AG04450 (cell line): ENCODE results near the gene ENTPD8. TPM values are rescaled to one million over a fixed set of nuclear protein-coding genes. Genes with fewer than 3 reads are reported as not detected.

Source experiments
- CTCF ChIA-PET: fragments of 300-600, 350-600 bp; formaldehyde crosslinking; extraction: SDS; loops from one replicate; lab custom pipeline; 2022; ENCODE audit warnings: antibody characterized with exemption, inconsistent platforms; lab: Charles Lee
- POLR2A ChIA-PET: fragments of 350-600 bp; formaldehyde crosslinking; extraction: SDS; loops from one replicate; lab custom pipeline; 2021; ENCODE audit warnings: antibody characterized with exemption, inconsistent platforms; lab: Yijun Ruan, JAX
- DNase-seq: peaks from one replicate; pipeline ENCODE4 v3.0.0-alpha.2; 2011; ENCODE audit warnings: low read depth, low spot score
- H3K27ac ChIP-seq: one replicate; pipeline ENCODE4 v1.5.1; 2012; ENCODE audit warnings: low read depth, low read length, control low read depth
- H3K27me3 ChIP-seq: one replicate; pipeline ENCODE4 v1.6.0; 2012; ENCODE audit warnings: low read length; ENCODE audit not compliant: control insufficient read depth, insufficient read depth
- H3K4me3 ChIP-seq: 2 replicates; pipeline ENCODE4 v1.5.1; 2011; ENCODE audit warnings: mild to moderate bottlenecking, low read depth, low read length, control low read depth
- H3K9me3 ChIP-seq: 2 replicates; pipeline ENCODE4 v1.5.1; 2012; ENCODE audit warnings: low read length; ENCODE audit not compliant: control insufficient read depth, insufficient read depth
- CTCF ChIP-seq: IDR thresholded peaks from 2 replicates; pipeline ENCODE4 v1.5.1; 2011; ENCODE audit warnings: low read depth, low read length, control low read depth, inconsistent platforms
- polyA plus RNA-seq: library from polyadenylated mRNA; depleted of rRNA; stranded (reverse); fragments of >200 nt; gene quantifications from 2 replicates; pipeline ENCODE4 v1.2.3, GENCODE V29; 2011

Gene ENTPD8
- polyA plus RNA-seq, 1 experiment: not detected

- no peak for DNase-seq
- no peak for TF ChIP-seq CTCF
- Histone ChIP-seq H3K27me3 (peaks cover 2% of the 10 kb centered on the region), H3K4me3 (no peak overlapping the region), H3K9me3 (no peaks in the 10 kb centered on the region; the same call in 1 of the 2 replicates), H3K27ac (no peak overlapping the region)
- POLR2A ChIA-PET: no interaction called here
- CTCF ChIA-PET: interaction anchor here (1.8 kb wide), 1 partner anchor 9 kb away, joined by 8 read pairs; no protein-coding TSS in a partner anchor
Measured at GRCh38 chr9:137435381-137435891, 5.7 kb downstream of the ENTPD8 start.

GRCh38 chr9:137434498-137435380, 6.4 kb downstream of the ENTPD8 start:
- ChIA-PET POLR2A (no interaction called here), CTCF (interaction anchor here (1.8 kb wide), 1 partner anchor 10 kb away, joined by 8 read pairs; no protein-coding TSS in a partner anchor)
- DNase-seq: no peak
- Histone ChIP-seq H3K27ac (no peak overlapping the region), H3K4me3 (no peak overlapping the region), H3K27me3 (peaks cover 2% of the 10 kb centered on the region), H3K9me3 (no peaks in the 10 kb centered on the region; the same call in 1 of the 2 replicates)
- no peak for TF ChIP-seq CTCF

- Histone ChIP-seq H3K4me3 (no peak overlapping the region), H3K27ac (no peak overlapping the region), H3K9me3 (no peaks in the 10 kb centered on the region; the same call in 1 of the 2 replicates), H3K27me3 (no peaks in the 10 kb centered on the region)
- TF ChIP-seq CTCF: no peak
- ChIA-PET POLR2A (no interaction called here), CTCF (interaction anchor here (1.0 to 1.8 kb wide), 2 partner anchors 11 kb away, joined by 8 to 9 read pairs; partner anchors contain the start of genes EXD3 and NOXA1)
- no peak for DNase-seq
Measured at GRCh38 chr9:137433916-137434431, 7.2 kb downstream of the ENTPD8 start.

- ChIA-PET POLR2A (no interaction called here), CTCF (interaction anchor here (1.0 kb wide), 1 partner anchor 11 kb away, joined by 9 read pairs; the partner anchor contains the start of genes EXD3 and NOXA1)
- TF ChIP-seq CTCF: no peak
Measured at GRCh38 chr9:137433349-137433915, 7.7 kb downstream of the ENTPD8 start.

More at GRCh38 chr9:137433349-137433915, 7.7 kb downstream of the ENTPD8 start:
- Histone ChIP-seq H3K4me3 (no peak overlapping the region), H3K27me3 (no peaks in the 10 kb centered on the region), H3K27ac (no peak overlapping the region), H3K9me3 (no peaks in the 10 kb centered on the region; the same call in 1 of the 2 replicates)
- no peak for DNase-seq
